Smooth muscle cell (in vitro differentiated cells): ENCODE data around the gene EIF1AX. TPM values are rescaled to one million over a fixed set of nuclear protein-coding genes. Genes with fewer than 3 reads are reported as not detected.

Experiments used
- DNase-seq: peaks from one replicate; lab custom pipeline; 2025; ENCODE audit not compliant: unreplicated experiment; lab: John Stamatoyannopoulos, UW
- H2AFZ ChIP-seq: fragments of 200-600 bp; sonication (generic); 2 replicates; pipeline ENCODE4 v1.6.0; 2016; ENCODE audit warnings: antibody characterized with exemption, low read depth, mild to moderate bottlenecking
- H3F3A ChIP-seq: fragments of 200-600 bp; sonication (generic); 2 replicates; pipeline ENCODE4 v1.6.0; 2017; ENCODE audit warnings: antibody characterized with exemption, low read depth
- H3K27ac ChIP-seq: fragments of 200-600 bp; sonication (generic); 2 replicates; pipeline ENCODE4 v1.5.1; 2016; ENCODE audit warnings: low read depth, mild to moderate bottlenecking
- H3K27me3 ChIP-seq: fragments of 200-600 bp; sonication (generic); 2 replicates; pipeline ENCODE4 v1.6.1; 2016; ENCODE audit warnings: low read depth, mild to moderate bottlenecking
- H3K36me3 ChIP-seq: fragments of 200-600 bp; sonication (generic); 2 replicates; pipeline ENCODE4 v1.5.1; 2016; ENCODE audit warnings: low read depth
- H3K4me1 ChIP-seq: fragments of 200-600 bp; sonication (generic); 2 replicates; pipeline ENCODE4 v1.5.1; 2016; ENCODE audit warnings: low read depth
- H3K4me2 ChIP-seq: fragments of 200-600 bp; sonication (generic); 2 replicates; pipeline ENCODE4 v1.6.0; 2016; ENCODE audit warnings: mild to moderate bottlenecking
- H3K4me3 ChIP-seq: fragments of 200-600 bp; sonication (generic); 2 replicates; pipeline ENCODE4 v1.5.1; 2016; ENCODE audit warnings: mild to moderate bottlenecking
- H3K79me2 ChIP-seq: fragments of 200-600 bp; sonication (generic); 2 replicates; pipeline ENCODE4 v1.6.0; 2016; ENCODE audit warnings: low read depth, mild to moderate bottlenecking
- H3K9ac ChIP-seq: fragments of 200-600 bp; sonication (generic); 2 replicates; pipeline ENCODE4 v1.6.0; 2016; ENCODE audit warnings: low read depth
- H3K9me3 ChIP-seq: fragments of 200-600 bp; sonication (generic); replicated peaks from 2 replicates; pipeline ENCODE4 v1.5.1; 2016; ENCODE audit warnings: low read depth
- H4K20me1 ChIP-seq: fragments of 200-600 bp; sonication (generic); 2 replicates; pipeline ENCODE4 v1.6.0; 2016; ENCODE audit warnings: low read depth
- CTCF ChIP-seq: fragments of 200-600 bp; sonication (generic); IDR thresholded peaks from 2 replicates; pipeline ENCODE4 v1.5.1; 2017; ENCODE audit warnings: borderline replicate concordance, mild to moderate bottlenecking, antibody characterized with exemption; ENCODE audit not compliant: insufficient read depth, poor library complexity, severe bottlenecking
- WGBS: methylation state at CpG from one replicate; pipeline ENCODE4 v1.1.7; 2016; ENCODE audit warnings: low lambda C conversion rate; 5-methylcytosine and 5-hydroxymethylcytosine counted together
- polyA plus RNA-seq: library from polyadenylated mRNA; unstranded; fragments of >200 nt; fragmentation: Nextera tagmentation; extraction: Ambion mirVana; gene quantifications from 2 replicates; pipeline ENCODE4 v1.2.1, GENCODE V29; 2016
- total RNA-seq: library from RNA; depleted of rRNA; stranded (reverse); fragments of >200 nt; gene quantifications from 2 replicates; pipeline ENCODE4 v1.2.3, GENCODE V29; 2014

EIF1AX gene
- total and polyA plus RNA-seq, 2 experiments from 2014 or later, result 37.2 to 40.3 TPM

- Histone ChIP-seq H3K79me2 (no peaks in the 10 kb centered on the region), H3K36me3 (no peaks in the 10 kb centered on the region), H3K4me3 (peak overlapping the region; percentile 39), H3K27ac (no peak overlapping the region), H3F3A (no peaks in the 10 kb centered on the region), H3K4me1 (no peaks in the 10 kb centered on the region), H3K9ac (no peak overlapping the region), H4K20me1 (no peaks in the 10 kb centered on the region), H3K27me3 (peaks cover 30% of the 10 kb centered on the region), H3K9me3 (no peaks in the 10 kb centered on the region), H3K4me2 (peak overlapping the region; percentile 76), H2AFZ (no peak overlapping the region)
- DNase-seq, result no peak
- TF ChIP-seq CTCF, result no peak
- 50% methylated on average over 46 of the region's 47 CpGs for WGBS
These were observed 25.5 kb downstream of the EIF1AX start for GRCh38 chrX:20116087-20116576.

- H3F3A ChIP-seq, result no peaks in the 10 kb centered on the region
- no peaks in the 10 kb centered on the region for H3K9me3 ChIP-seq
- no peak overlapping the region for H3K4me3 ChIP-seq
- no peak overlapping the region for H2AFZ ChIP-seq
- no peaks in the 10 kb centered on the region for H3K79me2 ChIP-seq
- TF ChIP-seq CTCF, result no peak
- 84% methylated on average over 14 of the region's 14 CpGs for WGBS
- no peaks in the 10 kb centered on the region for H3K36me3 ChIP-seq
- no peak overlapping the region for H3K4me2 ChIP-seq
- no peak overlapping the region for H3K9ac ChIP-seq
- peaks cover 20% of the 10 kb centered on the region for H3K27me3 ChIP-seq
- DNase-seq, result no peak
- H3K4me1 ChIP-seq, result no peaks in the 10 kb centered on the region
- no peak overlapping the region for H3K27ac ChIP-seq
- H4K20me1 ChIP-seq, result no peaks in the 10 kb centered on the region
These were observed 29.4 kb downstream of the EIF1AX start for GRCh38 chrX:20112022-20112774.

GRCh38 chrX:20111271-20111670 lies 30.4 kb downstream of the EIF1AX start:
- Histone ChIP-seq H2AFZ (no peak overlapping the region), H3K4me1 (no peaks in the 10 kb centered on the region), H3K4me2 (no peak overlapping the region), H3K9ac (no peak overlapping the region), H3K79me2 (no peaks in the 10 kb centered on the region), H3F3A (no peaks in the 10 kb centered on the region), H3K9me3 (no peaks in the 10 kb centered on the region), H3K4me3 (no peak overlapping the region), H3K36me3 (no peaks in the 10 kb centered on the region), H3K27me3 (peaks cover 12% of the 10 kb centered on the region), H4K20me1 (no peaks in the 10 kb centered on the region), H3K27ac (no peak overlapping the region)
- whole genome bisulfite sequencing, result 89% methylated on average over 10 of the region's 10 CpGs
- DNase-seq, result no peak
- no peak for TF ChIP-seq CTCF
